NOMO-1 (cell line): ENCODE measurements around the gene ERAL1.
"Not testable (repeated sequence)": the region's sequence is repeated elsewhere in the genome, so short reads cannot be mapped to it uniquely, and the experiment has no call there.

Experiments
- DNase-seq, 2 experiments: peaks; one replicate each; lab custom pipeline; 2025; ENCODE audit not compliant: unreplicated experiment in 2 of 2; lab: John Stamatoyannopoulos, UW

ERAL1 gene

DNA sequence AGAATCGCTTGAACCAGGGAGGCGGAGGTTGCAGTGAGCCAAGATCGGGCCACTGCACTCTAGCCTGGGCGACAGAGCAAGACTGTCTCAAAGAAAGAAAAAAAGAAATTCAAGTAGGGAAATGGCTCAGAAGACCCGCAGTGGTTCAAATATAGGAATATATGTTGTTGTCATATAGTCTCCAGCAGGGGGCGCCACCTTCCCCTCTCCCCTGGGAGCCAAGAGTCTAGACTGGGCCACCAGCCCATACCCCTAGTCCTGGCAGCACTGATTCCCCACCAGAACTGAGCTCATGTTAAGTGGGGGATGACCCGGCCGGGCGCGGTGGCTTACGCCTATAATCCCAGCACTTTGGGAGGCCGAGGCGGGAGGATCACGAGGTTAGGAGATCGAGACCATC is 6.1 kb upstream of the ERAL1 start:
- DNase-seq = peak in 1 of 2 experiments; percentile 43

DNA sequence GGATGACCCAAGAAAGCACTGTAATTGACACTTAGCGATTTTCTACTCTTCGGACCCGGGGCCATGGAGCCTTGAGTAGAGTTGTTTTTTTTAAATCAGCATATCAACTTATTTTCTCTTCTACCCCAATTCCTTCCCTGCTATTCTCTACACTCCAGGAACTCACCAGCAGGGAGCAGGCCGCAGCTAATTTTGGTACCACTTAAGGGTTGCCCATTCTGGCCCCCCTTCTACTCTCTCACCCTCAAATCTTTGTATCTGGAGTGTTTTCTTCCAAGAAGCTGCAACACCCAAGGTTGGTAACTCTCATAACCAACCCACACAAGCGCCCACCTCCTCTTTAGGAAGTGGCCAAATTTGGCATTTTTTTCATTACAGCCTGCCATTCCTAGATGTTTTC is 5.5 kb upstream of the ERAL1 start:
- DNase-seq = peak; percentile 13 to 21

DNA sequence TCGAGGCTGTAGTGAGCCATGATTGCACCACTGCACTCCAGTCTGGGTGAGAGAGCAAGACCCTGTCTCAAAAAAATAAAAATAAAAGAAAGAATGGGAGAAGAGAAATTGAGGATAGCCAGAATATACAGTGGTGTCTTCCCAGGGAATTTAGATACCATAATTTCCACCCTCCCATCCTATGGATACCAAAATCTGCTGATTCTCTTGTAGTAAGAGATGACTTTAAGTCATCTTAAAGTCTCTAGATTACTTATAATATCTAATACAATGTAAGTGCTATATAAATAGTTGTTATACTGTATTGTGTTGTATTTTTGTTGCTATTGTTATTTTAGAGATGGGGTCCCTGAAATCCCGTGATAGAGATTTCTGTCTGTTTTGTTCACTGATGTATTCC is 1.5 kb upstream of the ERAL1 start:
- no peak for DNase-seq

DNA sequence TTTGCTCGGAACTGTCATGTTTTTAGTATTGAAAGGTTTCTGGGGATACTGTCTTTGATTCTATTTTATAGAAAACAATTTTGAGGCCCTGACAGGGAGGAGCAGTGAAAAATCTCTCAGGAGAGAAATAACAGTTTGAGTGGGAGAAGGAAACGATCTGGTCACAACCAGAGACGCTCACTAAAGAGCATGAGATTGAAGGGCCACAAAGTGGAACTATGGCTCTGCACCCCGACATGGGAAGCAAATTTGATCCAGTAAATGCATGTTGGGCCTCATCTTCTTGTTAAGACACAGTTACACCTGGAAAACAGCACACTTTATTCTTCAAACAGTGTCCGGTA is 492 bp downstream of the ERAL1 start:
- DNase-seq = no peak

DNA sequence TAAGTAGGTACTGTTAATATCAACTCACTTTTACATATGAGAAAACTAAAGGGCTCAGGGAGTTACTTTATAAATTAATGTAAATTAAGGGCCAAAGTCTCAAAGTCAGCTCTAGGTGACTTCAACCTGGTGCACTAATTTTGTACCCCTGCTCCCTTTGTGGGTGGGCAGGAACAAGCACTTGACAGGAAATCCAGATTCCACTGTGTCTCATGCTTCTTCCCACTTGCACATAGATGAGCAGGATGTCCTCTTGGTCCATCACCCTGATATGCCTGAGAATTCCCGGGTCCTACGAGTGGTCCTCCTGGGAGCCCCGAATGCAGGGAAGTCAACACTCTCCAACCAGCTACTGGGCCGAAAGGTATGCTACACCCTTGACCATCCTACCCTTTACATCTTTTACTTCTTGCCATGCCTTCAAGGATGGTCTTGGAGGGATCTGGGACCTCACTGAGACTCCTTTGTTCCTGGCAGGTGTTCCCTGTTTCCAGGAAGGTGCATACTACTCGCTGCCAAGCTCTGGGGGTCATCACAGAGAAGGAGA is 1.3 kb downstream of the ERAL1 start:
- DNase-seq = no peak

DNA sequence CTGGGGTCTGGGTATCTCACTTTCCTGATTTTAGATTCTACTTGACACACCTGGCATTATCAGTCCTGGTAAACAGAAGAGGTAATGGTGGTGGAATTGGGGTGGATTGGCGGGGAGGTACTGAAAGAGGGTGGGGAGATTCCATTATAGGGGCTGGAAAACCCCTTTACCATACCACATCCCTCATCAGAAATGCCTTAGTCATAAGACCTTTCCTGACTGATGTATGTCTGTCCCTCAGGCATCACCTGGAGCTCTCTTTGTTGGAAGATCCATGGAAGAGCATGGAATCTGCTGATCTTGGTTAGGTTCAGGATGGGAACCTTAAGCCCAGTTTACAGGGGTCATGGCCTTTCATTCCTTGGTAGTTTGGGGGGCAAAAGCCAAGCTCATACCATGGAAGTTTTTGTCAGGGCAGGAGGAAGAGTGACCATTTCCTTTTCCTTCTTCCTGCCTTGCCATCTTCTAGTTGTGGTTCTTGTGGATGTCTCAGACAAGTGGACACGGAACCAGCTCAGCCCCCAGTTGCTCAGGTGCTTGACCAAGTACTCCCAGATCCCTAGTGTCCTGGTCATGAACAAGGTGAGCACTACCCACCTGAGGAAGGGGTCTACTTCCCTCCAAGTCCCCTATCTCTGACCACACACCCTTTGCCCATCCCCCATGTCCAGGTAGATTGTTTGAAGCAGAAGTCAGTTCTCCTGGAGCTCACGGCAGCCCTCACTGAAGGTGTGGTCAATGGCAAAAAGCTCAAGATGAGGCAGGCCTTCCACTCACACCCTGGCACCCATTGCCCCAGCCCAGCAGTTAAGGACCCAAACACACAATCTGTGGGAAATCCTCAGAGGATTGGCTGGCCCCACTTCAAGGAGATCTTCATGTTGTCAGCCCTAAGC is 3.3 kb downstream of the ERAL1 start:
- no peak for DNase-seq

DNA sequence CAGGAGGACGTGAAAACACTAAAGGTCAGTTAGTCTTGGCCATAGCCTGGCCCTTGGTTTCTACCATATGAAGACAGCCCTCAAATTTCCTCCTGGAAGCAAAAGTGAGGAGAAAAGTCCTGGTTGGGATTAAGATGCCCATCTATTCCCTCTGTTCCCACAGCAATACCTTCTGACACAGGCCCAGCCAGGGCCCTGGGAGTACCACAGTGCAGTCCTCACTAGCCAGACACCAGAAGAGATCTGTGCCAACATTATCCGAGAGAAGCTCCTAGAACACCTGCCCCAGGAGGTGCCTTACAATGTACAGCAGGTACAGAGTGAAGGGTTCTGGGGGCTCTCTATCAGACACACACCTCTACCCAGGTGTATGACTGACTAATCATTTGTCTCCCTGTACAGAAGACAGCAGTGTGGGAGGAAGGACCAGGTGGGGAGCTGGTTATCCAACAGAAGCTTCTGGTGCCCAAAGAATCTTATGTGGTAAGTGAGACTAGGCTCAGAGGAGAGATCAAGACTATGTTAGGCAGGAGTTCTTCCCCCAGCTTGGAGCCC is 4.1 kb downstream of the ERAL1 start:
- DNase-seq = no peak

DNA sequence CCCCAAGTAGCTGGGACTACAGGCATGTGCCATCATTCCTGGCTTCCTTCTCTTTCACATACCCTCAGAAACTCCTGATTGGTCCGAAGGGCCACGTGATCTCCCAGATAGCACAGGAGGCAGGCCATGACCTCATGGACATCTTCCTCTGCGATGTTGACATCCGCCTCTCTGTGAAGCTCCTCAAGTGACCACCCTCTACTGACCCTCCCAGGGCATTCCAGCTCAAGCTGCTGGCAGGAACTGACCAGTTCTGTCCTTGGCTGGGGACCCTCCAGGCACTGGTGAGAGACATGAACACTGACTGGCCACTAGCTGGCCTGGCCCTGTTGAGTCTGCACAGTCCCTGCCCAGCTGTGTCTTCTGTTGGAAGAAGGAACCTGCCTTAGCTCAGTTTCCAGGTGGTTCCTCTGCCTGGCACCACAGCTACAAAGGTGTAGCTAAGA is 5.6 kb downstream of the ERAL1 start:
- DNase-seq = no peak

DNA sequence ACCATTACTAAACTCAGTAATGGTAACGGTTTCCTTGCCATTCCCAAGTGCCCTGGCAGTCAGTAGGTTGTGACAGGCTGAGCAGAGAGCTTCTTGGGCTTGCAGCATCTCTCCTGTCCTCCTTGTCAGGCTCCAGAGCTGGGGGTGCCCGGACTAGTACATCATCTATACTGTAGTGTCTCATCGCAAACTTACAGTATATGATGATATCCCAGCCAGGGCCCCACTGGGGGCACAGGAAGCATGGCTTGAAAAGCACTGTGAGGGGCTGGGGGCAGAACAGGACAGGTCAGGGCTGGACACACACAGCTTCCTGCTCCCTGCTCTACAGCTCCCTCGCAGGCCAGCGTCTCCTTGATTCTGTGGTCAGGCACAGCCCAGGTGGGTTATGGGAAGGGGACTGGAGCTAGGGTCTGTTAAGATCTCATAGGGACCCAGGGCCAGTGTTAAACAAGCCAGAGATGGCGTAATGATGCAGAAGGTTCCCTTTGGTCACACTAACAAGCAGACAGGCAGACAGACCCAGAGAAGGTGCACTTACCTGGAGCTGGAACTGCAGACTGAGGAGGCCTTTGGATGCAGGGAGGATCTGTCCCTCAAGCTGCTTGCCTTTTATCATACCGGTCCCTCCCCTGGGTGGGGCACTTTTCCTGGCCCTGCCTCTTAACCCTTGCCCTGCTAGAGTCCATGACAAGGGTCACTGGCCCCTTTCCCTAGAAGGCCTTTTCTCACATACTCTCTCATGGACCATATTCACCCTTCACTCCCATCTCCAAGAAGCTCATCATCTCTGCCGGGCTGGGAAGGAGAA is 6.8 kb downstream of the ERAL1 start:
- DNase-seq = no peak

DNA sequence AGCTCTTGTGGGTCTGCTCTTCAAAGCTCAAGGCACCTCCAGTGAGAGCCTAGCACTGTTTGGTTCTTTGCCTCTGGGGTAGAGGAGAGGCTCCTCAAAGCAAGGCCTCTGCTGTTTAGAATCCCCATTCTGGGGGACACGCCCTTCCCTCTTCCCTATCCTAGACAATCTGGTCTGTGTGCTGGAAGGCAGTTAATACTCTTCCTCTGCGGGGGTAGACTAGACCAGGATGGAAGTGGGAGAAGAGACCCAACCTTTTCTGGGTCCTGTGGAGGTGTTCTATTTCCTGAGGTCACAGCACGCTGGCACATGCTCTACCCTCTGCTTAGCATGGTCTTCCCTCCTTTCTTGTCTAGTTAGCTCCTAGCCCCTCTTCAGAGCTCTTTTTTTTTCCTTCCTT is 7.7 kb downstream of the ERAL1 start:
- no peak for DNase-seq

DNA sequence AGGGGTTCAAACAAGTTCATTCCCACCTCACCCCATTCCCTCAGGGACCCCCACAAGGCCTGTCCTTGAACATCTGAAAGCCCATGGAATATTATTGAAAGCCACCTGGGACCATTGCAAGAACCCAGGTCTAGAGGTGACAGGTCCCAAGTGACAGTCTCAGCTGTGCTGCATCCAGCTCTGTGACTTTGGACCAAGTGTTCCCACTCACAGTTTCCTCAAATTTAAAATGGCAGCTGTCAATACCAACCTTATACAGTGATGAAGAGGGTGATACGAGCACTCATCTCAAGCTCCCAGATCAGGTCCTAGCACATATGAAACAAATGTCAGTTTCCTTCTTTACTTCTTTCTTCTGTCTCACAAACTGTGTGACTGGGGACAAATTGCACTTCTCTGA is 9.1 kb downstream of the ERAL1 start:
- no peak for DNase-seq

DNA sequence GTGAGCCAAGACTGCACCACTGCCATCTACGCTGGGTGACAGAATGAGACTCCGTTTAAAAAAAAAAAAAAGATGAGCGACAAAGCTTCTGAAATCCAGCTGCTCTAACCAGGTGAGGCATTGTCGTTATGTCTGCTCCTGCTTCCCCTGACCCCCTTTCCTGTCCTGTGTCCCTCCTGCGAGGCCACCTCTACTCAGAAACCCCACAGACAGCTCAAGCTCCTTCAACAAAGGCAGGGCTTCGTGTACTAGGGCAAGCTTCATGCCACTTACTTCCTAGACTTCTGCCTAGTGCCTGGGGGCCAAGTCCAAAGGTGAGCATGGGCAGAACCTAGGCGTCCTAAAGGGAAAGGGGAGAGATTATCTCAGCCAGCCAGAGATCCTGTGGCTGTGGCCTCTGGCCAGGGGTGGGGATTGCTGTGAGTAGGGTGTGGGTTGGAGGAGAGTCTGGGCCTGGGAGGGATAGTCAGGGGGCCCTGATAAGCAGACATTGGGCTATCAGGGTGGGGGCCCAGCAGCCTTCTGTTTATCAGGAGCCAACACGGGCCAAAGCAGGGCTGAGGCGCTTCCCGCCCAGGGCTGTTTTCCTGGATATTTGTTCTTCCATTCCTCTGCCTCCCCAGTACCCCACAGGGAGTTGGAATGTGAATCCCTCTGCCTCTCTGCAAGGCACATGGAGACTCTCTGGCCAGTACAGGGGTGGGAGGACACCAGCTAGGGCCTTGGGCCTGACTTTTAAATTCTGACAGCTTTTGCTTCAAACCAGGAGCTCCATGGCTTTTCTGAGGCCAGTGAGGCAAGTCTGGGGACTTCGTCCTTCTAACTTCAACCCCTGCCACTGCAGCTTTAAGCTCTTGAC is 10.4 kb downstream of the ERAL1 start:
- DNase-seq = no peak

DNA sequence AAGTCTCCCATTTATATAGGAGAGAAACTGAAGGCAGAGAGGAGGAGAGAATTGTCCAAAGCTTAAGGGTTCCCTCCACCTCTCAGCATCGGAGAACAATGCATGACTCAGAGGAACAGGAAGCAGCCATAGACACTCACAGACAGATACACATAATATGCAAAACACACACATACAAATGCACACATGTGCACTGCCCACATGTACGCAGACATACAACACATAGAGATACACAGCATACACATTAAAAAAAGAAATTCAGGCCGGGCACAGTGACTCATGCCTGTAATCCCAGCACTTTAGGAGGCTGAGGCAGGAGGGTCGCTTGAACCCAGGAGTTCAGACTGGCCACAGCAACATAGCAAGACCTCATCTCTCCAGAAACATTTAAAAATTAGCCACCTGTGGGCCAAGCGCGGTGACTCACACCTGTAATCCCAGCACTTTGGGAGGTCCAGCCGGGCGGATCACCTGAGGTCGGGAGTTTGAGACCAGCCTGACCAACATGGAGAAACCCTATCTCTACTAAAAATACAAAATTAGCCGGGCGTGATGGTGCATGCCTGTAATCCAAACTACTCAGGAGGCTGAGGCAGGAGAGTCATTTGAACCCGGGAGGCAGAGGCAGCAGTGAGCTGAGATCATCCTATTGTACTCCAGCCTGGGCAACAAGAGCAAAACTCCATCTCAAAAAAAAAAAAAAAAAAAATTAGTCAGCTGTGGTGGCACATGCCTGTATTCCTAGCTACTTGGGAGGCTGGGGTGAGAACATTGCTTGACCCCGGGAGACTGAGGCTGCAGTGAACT is 11.3 kb downstream of the ERAL1 start:
- DNase-seq = no peak

DNA sequence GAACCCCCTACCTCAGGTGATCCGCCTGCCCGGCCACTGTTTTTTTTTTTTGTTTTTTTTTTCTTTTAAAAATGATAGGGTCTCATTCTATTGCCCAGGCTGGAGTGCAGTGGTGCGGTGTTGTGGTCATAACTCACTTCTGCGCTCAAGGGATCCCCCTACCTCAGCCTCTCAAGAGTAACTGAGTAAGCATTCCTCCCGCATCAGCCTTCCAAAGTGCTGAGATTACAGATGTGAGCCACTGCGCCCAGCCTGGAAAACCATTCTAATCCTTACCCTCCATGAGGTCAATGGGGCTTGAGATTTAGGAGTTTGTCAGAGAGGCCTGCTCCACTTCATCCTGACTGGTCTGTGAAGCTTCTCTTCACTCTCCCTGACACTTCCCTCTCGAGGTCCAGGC is 12.5 kb downstream of the ERAL1 start:
- DNase-seq = no peak

DNA sequence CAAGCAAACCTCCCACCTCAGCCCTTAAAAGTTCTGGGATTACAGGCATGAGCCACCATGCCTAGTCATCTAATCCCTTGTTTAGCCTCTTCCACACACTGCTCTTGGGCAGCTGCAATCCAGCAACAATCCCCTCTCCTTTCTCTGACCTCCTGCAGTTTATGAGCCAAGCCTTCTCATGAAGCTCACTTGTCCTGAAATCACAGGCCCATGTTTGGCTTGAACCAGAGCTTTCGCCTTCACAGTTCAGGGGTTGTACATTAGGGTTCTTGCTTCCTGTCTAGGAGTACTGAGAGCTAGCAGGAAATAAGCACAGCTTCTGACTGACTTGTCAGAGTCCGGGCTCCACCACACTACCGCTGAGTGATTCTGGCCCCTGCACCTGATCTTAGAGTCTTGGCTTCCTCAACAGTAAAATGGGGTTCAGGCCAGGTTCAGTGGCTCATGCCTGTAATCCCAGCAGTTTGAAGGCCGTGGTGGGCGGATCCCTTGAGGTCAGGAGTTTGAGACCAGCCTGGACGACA is 16.3 kb downstream of the ERAL1 start:
- DNase-seq = no peak

DNA sequence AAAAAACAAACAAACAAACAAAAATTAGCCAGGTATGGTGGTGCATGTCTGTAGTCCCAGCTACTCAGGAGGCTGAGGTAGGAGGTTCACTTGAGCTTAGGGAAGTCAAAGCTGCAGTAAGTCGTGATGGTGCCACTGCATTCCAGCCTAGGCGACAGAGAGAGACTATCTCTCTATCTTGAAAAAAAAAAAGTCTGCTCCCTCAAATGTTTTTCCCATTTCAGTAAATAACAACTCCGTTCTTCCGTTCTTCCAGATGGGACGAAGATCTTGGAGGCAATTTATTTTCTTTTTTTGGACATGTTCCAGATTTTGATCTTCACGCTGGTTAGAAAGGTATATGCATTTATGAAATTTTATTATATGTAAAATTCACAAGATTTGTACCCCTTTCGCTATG is 19.0 kb downstream of the ERAL1 start:
- DNase-seq = no peak

DNA sequence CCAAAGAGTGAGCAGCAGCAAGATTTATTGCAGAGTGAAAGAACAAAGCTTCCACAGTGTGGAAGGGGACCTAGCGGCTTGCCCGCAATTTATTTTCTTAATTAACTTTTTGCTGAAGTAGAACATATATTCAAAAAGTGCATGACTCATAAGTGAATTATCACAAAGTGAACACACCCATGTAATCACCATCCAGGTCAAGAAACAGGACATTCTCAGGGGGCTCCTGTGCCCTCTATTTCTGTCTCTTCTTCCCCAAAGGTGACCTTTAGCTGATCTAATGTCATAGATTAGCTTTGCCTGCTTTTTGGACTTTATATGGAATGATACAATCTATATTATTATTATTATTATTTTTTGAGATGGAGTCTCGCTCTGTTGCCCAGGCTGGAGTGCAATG is 19.9 kb downstream of the ERAL1 start:
- DNase-seq = no peak

DNA sequence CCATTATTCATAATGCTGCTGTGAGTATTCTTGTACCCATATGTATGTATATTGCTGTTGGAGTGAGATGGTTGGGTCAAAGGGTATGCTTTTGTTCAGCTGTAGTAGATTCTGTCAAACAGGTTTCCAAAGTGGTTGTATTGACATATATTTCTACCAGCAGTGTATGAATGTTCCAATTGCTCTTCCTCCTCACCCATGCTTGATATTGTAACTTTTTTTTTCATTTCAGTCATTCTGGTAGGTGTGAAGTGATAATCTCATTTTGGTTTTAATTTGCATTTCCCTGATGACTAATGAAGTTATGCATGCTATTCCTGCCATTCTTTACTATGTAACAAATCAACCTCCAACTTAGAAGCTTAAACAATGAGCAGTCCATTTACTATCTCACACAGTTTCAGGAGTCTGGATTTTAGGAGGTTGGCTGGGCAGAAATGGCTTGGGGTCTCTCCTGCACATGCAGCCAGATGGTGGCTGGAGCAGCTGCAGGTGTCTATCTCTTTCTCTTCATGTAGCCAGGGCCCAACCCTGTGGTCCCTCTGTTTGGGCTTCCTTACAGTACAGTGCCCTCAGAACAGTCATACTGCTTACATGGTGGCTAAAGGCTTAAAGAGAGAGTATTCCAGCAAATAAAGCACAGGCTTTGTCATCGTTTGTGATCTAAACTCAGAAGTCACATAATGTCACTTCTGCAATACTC is 21.2 kb downstream of the ERAL1 start:
- DNase-seq = no peak

DNA sequence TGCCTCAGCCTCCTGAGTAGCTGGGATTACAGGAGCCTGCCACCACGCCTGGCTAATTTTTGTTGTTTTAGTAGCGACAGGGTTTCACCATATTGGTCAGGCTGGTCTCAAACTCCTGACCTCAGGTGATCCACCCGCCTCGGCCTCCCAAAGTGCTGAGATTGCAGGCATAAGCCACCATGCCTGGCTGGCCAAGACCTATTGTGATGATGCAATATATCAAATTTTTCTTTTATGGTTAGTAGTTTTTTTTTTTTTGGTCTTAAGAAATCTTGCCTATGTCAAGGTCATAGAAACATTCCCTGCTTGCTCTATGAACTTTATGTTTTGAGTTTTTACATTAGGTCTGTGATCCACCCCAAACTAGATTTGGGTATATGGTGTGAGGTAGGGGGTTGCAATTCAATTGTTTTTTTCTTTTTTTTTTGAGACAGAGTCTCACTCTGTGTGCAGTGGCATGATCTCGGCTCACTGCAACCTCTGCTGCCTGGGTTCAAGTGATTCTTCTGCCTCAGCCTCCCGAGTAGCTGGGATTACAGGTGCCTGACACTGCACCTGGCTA is 22.4 kb downstream of the ERAL1 start:
- DNase-seq = not testable (repeated sequence)
